ENCODE measurements around the gene MACROD1. TPM values are rescaled to one million over a fixed set of nuclear protein-coding genes. Genes with fewer than 3 reads are reported as not detected.

The MACROD1 gene
- total RNA-seq, 1 donor = 17.7 TPM

DNA sequence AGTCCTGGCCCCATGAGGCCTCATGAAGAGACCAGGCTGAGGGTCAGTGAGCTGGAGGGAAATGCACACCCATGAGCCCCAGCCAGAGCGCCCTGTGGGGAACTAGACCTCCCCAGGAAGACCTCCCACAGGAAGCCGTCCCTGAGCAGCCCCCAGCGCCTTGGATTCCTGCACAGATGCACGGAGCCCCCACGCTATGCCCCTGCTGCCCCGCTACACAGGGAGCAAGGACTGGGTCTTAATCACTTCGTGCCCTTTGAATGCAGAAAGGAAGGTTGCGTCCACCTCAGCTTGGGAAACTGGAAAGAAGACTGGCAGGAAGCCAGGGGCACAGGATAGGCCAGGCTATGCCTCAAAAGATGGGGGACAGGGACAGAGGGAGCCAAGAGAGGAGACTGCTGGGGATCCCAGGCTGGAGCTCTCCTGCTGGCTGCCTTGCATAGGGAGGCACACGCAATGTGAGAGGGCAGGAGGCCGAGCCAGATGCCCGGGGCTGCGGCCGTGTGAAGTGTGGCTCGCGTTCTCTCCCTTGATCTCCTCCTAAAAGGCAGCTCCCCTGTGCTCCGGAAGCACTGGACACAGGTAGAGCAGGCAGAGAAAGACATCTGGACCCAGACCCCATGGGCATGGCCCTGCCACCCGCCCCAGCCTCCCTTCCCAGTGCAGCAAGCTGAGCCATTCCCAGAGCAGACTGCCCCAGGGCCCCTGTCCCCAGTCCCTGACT lies 32.8 kb downstream of the MACROD1 start:
- no peak overlapping the region for H3K27ac ChIP-seq (ENCODE audit: low read depth, low read length)
- no peak for TF ChIP-seq CTCF (IDR thresholded peaks at IDR 0.05; ENCODE audit: extremely low read depth, low read depth, low read length)
- H3K9me3 ChIP-seq (ENCODE audit: low read depth, low read length) = no peaks in the 10 kb centered on the region
- no peaks in the 10 kb centered on the region for H3K27me3 ChIP-seq (ENCODE audit: insufficient read depth, low read length)
- H3K79me2 ChIP-seq (ENCODE audit: insufficient read depth, low read length) = no peaks in the 10 kb centered on the region
- no peaks in the 10 kb centered on the region for H3K4me1 ChIP-seq (ENCODE audit: insufficient read depth, low read length)
- DNase-seq (ENCODE audit: insufficient read length, low spot score, missing footprints) = no peak
- no peaks in the 10 kb centered on the region for H3K36me3 ChIP-seq (ENCODE audit: insufficient read depth, low read length)
- H4K20me1 ChIP-seq (ENCODE audit: insufficient read depth, low read length) = peaks cover 13% of the 10 kb centered on the region
- no peak overlapping the region for H3K4me3 ChIP-seq (ENCODE audit: insufficient read depth, low read length)
- H3K4me2 ChIP-seq (ENCODE audit: insufficient read depth, low read length) = no peak overlapping the region
- no peak overlapping the region for H2AFZ ChIP-seq (ENCODE audit: low read length)

DNA sequence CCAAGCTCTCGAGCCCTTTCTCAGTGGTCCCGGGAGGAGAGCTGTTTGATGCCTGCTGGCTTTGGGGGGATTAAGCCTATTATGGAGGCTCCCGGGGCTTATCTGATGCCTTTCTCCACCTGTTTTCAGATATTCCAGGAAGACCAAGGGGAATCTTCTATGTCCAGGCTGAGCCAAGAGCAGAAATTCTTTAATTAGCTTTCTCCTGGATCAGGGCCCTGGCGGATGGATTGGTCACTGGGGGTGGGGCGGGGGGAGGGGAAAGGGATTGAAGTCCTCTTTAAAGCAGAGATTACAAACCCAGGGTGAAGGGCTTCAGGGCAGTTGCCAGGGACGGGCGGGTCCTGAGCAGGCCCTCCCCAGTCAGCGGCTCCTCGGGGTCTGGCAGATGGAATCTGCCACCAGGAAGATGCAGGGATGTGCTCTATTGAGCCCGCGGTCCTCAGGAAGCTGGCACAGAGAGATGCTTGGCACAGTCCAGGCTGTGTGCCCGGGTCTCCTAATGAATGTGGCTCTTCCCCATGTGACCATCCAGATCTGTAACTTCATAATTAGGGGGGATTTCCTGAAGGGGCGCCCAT lies 33.6 kb downstream of the MACROD1 start:
- Histone ChIP-seq H4K20me1 (ENCODE audit: insufficient read depth, low read length) (peaks cover 11% of the 10 kb centered on the region), H3K4me2 (ENCODE audit: insufficient read depth, low read length) (no peak overlapping the region)

DNA sequence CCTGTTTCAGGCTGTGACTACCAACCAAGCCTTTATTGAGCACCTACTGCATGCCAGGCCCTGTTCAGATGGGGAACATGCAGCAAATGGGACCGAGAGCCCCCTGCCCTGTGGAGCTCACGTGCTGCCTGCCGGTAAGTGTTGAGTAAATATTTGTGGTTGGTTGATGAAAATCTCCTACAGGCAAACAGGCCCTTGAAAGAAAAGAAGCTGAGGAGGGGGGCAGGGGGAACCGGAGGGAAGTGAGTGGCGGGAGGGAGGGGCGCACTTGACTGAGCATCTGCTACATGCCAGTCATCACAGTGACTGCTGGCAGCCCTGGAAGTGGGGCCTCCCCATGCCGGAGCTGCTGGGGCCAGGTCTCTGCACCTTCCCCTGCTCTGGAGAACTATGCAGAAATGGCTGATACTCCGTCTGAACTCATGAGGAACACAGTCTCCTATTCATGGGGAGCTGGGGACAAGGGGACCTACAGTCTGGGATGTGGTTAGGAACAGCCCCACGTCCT lies 34.2 kb downstream of the MACROD1 start:
- Histone ChIP-seq H3K4me2 (ENCODE audit: insufficient read depth, low read length) (no peak overlapping the region), H4K20me1 (ENCODE audit: insufficient read depth, low read length) (peaks cover 8% of the 10 kb centered on the region)
- DNase-seq (ENCODE audit: insufficient read length, low spot score, missing footprints) = peak; percentile 82

More for the DNA sequence above, 33.6 kb downstream of the MACROD1 start:
- peak; percentile 78 for DNase-seq (ENCODE audit: insufficient read length, low spot score, missing footprints)
- no peak overlapping the region for H3K27ac ChIP-seq (ENCODE audit: low read depth, low read length)
- H3K4me3 ChIP-seq (ENCODE audit: insufficient read depth, low read length) = no peak overlapping the region
- no peaks in the 10 kb centered on the region for H3K36me3 ChIP-seq (ENCODE audit: insufficient read depth, low read length)
- H3K4me1 ChIP-seq (ENCODE audit: insufficient read depth, low read length) = no peaks in the 10 kb centered on the region
- no peaks in the 10 kb centered on the region for H3K79me2 ChIP-seq (ENCODE audit: insufficient read depth, low read length)
- H3K27me3 ChIP-seq (ENCODE audit: insufficient read depth, low read length) = no peaks in the 10 kb centered on the region
- H3K9me3 ChIP-seq (ENCODE audit: low read depth, low read length) = no peaks in the 10 kb centered on the region
- TF ChIP-seq CTCF (IDR thresholded peaks at IDR 0.05; ENCODE audit: extremely low read depth, low read depth, low read length) = no peak
- H2AFZ ChIP-seq (ENCODE audit: low read length) = no peak overlapping the region

More for the DNA sequence above, 34.2 kb downstream of the MACROD1 start:
- Histone ChIP-seq H3K27me3 (ENCODE audit: insufficient read depth, low read length) (no peaks in the 10 kb centered on the region), H3K4me3 (ENCODE audit: insufficient read depth, low read length) (no peak overlapping the region), H3K9me3 (ENCODE audit: low read depth, low read length) (no peaks in the 10 kb centered on the region), H3K4me1 (ENCODE audit: insufficient read depth, low read length) (no peaks in the 10 kb centered on the region), H3K27ac (ENCODE audit: low read depth, low read length) (no peak overlapping the region), H2AFZ (ENCODE audit: low read length) (no peak overlapping the region), H3K79me2 (ENCODE audit: insufficient read depth, low read length) (no peaks in the 10 kb centered on the region), H3K36me3 (ENCODE audit: insufficient read depth, low read length) (no peaks in the 10 kb centered on the region)
- TF ChIP-seq CTCF (IDR thresholded peaks at IDR 0.05; ENCODE audit: extremely low read depth, low read depth, low read length) = no peak
